ENCODE results near the gene STXBP1.

- no peak for TF ChIP-seq CTCF (IDR thresholded peaks at IDR 0.05; ENCODE audit: low read depth, low read length, poor library complexity, severe bottlenecking)
- no peak for TF ChIP-seq EZH2phosphoT487 (IDR thresholded peaks at IDR 0.05; ENCODE audit: borderline replicate concordance, low read length)
These were observed 46.4 kb downstream of the STXBP1 start for GRCh38 chr9:127658428-127658827.
